Type B pancreatic cell (in vitro differentiated cells): Measurements from ENCODE around the gene ANXA9. TPM values are rescaled to one million over a fixed set of nuclear protein-coding genes. Genes with fewer than 3 reads are reported as not detected.

Source experiments
- DNase-seq: peaks from one replicate; pipeline ENCODE4 v3.0.0; 2021; ENCODE audit warnings: mixed read lengths; ENCODE audit not compliant: unreplicated experiment; ENCODE audit errors: extremely low spot score
- H3K27ac Mint-ChIP-seq: 2 replicates; pipeline ENCODE4 v1.8.0; 2021; ENCODE audit warnings: mild to moderate bottlenecking, mixed read lengths
- H3K27me3 Mint-ChIP-seq: 2 replicates; pipeline ENCODE4 v1.8.0; 2021; ENCODE audit warnings: mixed read lengths
- H3K36me3 Mint-ChIP-seq: 2 replicates; pipeline ENCODE4 v1.8.0; 2021; ENCODE audit warnings: mixed read lengths
- H3K4me1 Mint-ChIP-seq: one replicate; pipeline ENCODE4 v1.8.0; 2021; ENCODE audit warnings: mixed read lengths; ENCODE audit not compliant: unreplicated experiment
- H3K4me3 Mint-ChIP-seq: 2 replicates; pipeline ENCODE4 v1.8.0; 2021; ENCODE audit warnings: mild to moderate bottlenecking, mixed read lengths
- H3K9me3 Mint-ChIP-seq: 2 replicates; pipeline ENCODE4 v1.8.0; 2021; ENCODE audit warnings: mixed read lengths
- total RNA-seq: library from RNA; stranded (reverse); gene quantifications from 2 replicates; pipeline ENCODE4 v1.2.1, GENCODE V29; 2021; ENCODE audit warnings: low replicate concordance
- TF ChIP-seq, protein P1 (sequence below): fragments of 200-600 bp; sonication (generic); conservative IDR thresholded peaks from 2 replicates; pipeline ENCODE4 v1.5.0; 2021; ENCODE audit warnings: antibody characterized with exemption, mild to moderate bottlenecking

The ANXA9 gene
- total RNA-seq, 1 donor from 2014 or later: 5.8 TPM

DNA sequence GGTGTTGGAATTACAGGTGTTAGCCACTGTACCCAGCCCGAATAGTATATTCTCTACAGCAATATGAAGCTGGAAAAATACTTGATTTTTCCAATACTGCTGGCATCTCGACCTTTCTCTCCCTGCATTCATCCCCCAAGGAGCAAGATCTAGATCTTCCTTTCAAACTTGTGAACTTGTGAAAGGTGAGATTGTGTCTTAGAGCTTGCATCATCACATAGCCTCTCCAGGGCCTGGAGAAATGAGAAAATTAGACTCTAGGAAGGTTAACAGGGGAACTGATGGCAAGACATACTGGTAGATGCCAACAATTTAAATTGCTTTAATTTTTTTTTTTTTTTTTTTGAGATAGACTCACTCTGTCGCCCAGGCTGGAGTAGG lies 28.2 kb downstream of the ANXA9 start:
- no peak for DNase-seq
- TF ChIP-seq, protein P1, sequence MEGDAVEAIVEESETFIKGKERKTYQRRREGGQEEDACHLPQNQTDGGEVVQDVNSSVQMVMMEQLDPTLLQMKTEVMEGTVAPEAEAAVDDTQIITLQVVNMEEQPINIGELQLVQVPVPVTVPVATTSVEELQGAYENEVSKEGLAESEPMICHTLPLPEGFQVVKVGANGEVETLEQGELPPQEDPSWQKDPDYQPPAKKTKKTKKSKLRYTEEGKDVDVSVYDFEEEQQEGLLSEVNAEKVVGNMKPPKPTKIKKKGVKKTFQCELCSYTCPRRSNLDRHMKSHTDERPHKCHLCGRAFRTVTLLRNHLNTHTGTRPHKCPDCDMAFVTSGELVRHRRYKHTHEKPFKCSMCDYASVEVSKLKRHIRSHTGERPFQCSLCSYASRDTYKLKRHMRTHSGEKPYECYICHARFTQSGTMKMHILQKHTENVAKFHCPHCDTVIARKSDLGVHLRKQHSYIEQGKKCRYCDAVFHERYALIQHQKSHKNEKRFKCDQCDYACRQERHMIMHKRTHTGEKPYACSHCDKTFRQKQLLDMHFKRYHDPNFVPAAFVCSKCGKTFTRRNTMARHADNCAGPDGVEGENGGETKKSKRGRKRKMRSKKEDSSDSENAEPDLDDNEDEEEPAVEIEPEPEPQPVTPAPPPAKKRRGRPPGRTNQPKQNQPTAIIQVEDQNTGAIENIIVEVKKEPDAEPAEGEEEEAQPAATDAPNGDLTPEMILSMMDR: no peak
- peaks cover 55% of the 10 kb centered on the region for H3K4me1 Mint-ChIP-seq
- H3K9me3 Mint-ChIP-seq: no peaks in the 10 kb centered on the region
- peak overlapping the region; percentile 39 for H3K4me3 Mint-ChIP-seq
- no peak overlapping the region for H3K27ac Mint-ChIP-seq
- no peaks in the 10 kb centered on the region for H3K27me3 Mint-ChIP-seq
- peaks cover 3% of the 10 kb centered on the region for H3K36me3 Mint-ChIP-seq

- no peaks in the 10 kb centered on the region for H3K9me3 Mint-ChIP-seq
- H3K27ac Mint-ChIP-seq: no peak overlapping the region
- DNase-seq: no peak
- TF ChIP-seq, protein P1: no peak
- H3K27me3 Mint-ChIP-seq: no peaks in the 10 kb centered on the region
- H3K36me3 Mint-ChIP-seq: peaks cover 3% of the 10 kb centered on the region
- peaks cover 46% of the 10 kb centered on the region for H3K4me1 Mint-ChIP-seq
- peak overlapping the region; percentile 26 for H3K4me3 Mint-ChIP-seq
These were observed 29.2 kb downstream of the ANXA9 start for GRCh38 chr1:151011154-151011850.

- TF ChIP-seq, protein P1: no peak
- peak overlapping the region; percentile 54 for H3K4me3 Mint-ChIP-seq
- DNase-seq: no peak
These were observed 30.8 kb downstream of the ANXA9 start for GRCh38 chr1:151012684-151013471.

GRCh38 chr1:151013518-151013917 lies 31.4 kb downstream of the ANXA9 start:
- Mint-ChIP-seq H3K4me3 (peak overlapping the region; percentile 54), H3K27ac (peak overlapping the region; percentile 75), H3K36me3 (peaks cover 7% of the 10 kb centered on the region), H3K4me1 (peaks cover 30% of the 10 kb centered on the region), H3K27me3 (no peaks in the 10 kb centered on the region), H3K9me3 (no peaks in the 10 kb centered on the region)
- TF ChIP-seq, protein P1: no peak
- no peak for DNase-seq

More at GRCh38 chr1:151012684-151013471, 30.8 kb downstream of the ANXA9 start:
- no peaks in the 10 kb centered on the region for H3K27me3 Mint-ChIP-seq
- peaks cover 3% of the 10 kb centered on the region for H3K36me3 Mint-ChIP-seq
- H3K4me1 Mint-ChIP-seq: peaks cover 33% of the 10 kb centered on the region
- H3K27ac Mint-ChIP-seq: peak overlapping the region; percentile 75
- H3K9me3 Mint-ChIP-seq: no peaks in the 10 kb centered on the region

GRCh38 chr1:151024540-151025146 lies 42.6 kb downstream of the ANXA9 start:
- Mint-ChIP-seq H3K9me3 (no peaks in the 10 kb centered on the region), H3K4me3 (no peak overlapping the region), H3K36me3 (peaks cover 24% of the 10 kb centered on the region), H3K27me3 (no peaks in the 10 kb centered on the region), H3K4me1 (peaks cover 4% of the 10 kb centered on the region), H3K27ac (peak overlapping the region; percentile 29)
- TF ChIP-seq, protein P1: peak; percentile 77
- peak; percentile 79 for DNase-seq
